PC-3 (cell line): Measurements from ENCODE around the gene CNTRL.

Experiments
- EZH2phosphoT487 ChIP-seq: fragments of 300-600 bp; sonication (generic); IDR thresholded peaks from 2 replicates; pipeline ENCODE4 v1.6.1; 2018; ENCODE audit warnings: mild to moderate bottlenecking, antibody characterized with exemption, low read length, borderline replicate concordance
- TF ChIP-seq, protein P1 (sequence below): fragments of 300-600 bp; sonication (generic); conservative IDR thresholded peaks from 2 replicates; pipeline ENCODE4 v1.5.1; 2017; ENCODE audit warnings: antibody characterized with exemption, low read depth, mild to moderate bottlenecking, low read length

DNA sequence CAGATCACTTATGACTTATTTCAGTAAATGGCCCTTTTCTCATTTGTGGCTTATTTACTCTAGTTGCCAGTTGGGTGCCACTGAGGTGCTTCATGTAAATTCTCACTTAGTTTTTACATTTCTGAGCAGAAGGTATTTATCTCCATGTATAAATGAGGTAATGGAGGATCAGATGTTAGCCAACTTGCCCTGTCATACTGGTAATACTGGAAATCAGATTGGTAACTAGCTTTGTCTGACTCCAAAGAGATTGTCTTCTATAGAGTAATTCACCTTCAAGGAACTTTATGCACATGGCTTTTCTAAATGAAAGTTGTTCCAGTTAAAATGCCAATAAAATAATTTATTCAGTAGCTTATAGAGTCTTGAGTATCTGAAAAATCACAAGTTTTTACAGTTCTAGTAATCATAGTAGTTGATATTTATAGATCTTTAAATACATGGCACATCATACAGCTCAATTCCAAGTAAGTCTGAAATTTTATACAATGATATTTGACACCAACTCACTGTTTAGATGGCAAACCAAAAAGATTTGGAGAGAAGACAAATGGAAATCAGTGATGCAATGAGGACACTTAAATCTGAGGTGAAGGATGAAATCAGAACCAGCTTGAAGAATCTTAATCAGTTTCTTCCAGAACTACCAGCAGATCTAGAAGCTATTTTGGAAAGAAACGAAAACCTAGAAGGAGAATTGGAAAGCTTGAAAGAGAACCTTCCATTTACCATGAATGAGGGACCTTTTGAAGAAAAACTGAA, 98.2 kb downstream of the CNTRL start:
- TF ChIP-seq, protein P1, sequence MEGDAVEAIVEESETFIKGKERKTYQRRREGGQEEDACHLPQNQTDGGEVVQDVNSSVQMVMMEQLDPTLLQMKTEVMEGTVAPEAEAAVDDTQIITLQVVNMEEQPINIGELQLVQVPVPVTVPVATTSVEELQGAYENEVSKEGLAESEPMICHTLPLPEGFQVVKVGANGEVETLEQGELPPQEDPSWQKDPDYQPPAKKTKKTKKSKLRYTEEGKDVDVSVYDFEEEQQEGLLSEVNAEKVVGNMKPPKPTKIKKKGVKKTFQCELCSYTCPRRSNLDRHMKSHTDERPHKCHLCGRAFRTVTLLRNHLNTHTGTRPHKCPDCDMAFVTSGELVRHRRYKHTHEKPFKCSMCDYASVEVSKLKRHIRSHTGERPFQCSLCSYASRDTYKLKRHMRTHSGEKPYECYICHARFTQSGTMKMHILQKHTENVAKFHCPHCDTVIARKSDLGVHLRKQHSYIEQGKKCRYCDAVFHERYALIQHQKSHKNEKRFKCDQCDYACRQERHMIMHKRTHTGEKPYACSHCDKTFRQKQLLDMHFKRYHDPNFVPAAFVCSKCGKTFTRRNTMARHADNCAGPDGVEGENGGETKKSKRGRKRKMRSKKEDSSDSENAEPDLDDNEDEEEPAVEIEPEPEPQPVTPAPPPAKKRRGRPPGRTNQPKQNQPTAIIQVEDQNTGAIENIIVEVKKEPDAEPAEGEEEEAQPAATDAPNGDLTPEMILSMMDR: no peak
- TF ChIP-seq EZH2phosphoT487: no peak
